WI38 (cell line): ENCODE data around the gene TOGARAM2.

ENCODE experiments used
- H3K4me3 ChIP-seq: 2 replicates; pipeline ENCODE4 v1.5.1; 2011; ENCODE audit warnings: low read depth, mild to moderate bottlenecking, control low read depth, low read length
- CTCF ChIP-seq: IDR thresholded peaks from 2 replicates; pipeline ENCODE4 v1.5.1; 2012; ENCODE audit warnings: low read depth, mild to moderate bottlenecking, control low read depth, low read length

The TOGARAM2 gene

GRCh38 chr2:29096969-29097368 is 115.9 kb downstream of the TOGARAM2 start:
- H3K4me3 ChIP-seq, result no peak overlapping the region
- no peak for TF ChIP-seq CTCF

GRCh38 chr2:29097569-29097968 is 116.5 kb downstream of the TOGARAM2 start:
- no peak for TF ChIP-seq CTCF
- H3K4me3 ChIP-seq, result no peak overlapping the region

GRCh38 chr2:29100564-29100963 is 119.5 kb downstream of the TOGARAM2 start:
- H3K4me3 ChIP-seq, result no peak overlapping the region
- no peak for TF ChIP-seq CTCF
